Neuronal stem cell (in vitro differentiated cells): ENCODE results near the gene TUBGCP2.

ENCODE experiments used
- DNase-seq: peaks from one replicate; pipeline ENCODE4 v3.0.0-alpha.2; 2013; ENCODE audit warnings: low spot score
- H2AFZ ChIP-seq: one replicate; pipeline ENCODE4 v1.6.1; 2013; ENCODE audit warnings: mild to moderate bottlenecking, low read length, inconsistent platforms
- H2AK5ac ChIP-seq: 2 replicates; pipeline ENCODE4 v1.6.1; 2013; ENCODE audit warnings: low read depth, mild to moderate bottlenecking, inconsistent platforms, low read length, moderate library complexity, mixed read lengths
- H2BK120ac ChIP-seq: 2 replicates; pipeline ENCODE4 v1.6.1; 2013; ENCODE audit warnings: low read depth, mild to moderate bottlenecking, inconsistent platforms, low read length, moderate library complexity, mixed read lengths
- H2BK12ac ChIP-seq: one replicate; pipeline ENCODE4 v1.6.1; 2013; ENCODE audit warnings: low read length, inconsistent platforms
- H2BK15ac ChIP-seq: 2 replicates; pipeline ENCODE4 v1.6.1; 2013; ENCODE audit warnings: mild to moderate bottlenecking, low read length, inconsistent platforms, mixed read lengths
- H2BK5ac ChIP-seq: one replicate; pipeline ENCODE4 v1.6.1; 2013; ENCODE audit warnings: inconsistent platforms, mild to moderate bottlenecking, low read length, moderate library complexity
- H3K14ac ChIP-seq: one replicate; pipeline ENCODE4 v1.6.1; 2013; ENCODE audit warnings: low read length, inconsistent platforms
- H3K18ac ChIP-seq: 2 replicates; pipeline ENCODE4 v1.6.1; 2013; ENCODE audit warnings: low read length, inconsistent platforms
- H3K23ac ChIP-seq: 2 replicates; pipeline ENCODE4 v1.6.1; 2013; ENCODE audit warnings: low read depth, mild to moderate bottlenecking, mixed read lengths, low read length, inconsistent platforms; ENCODE audit not compliant: poor library complexity
- H3K27ac ChIP-seq: replicated peaks from 3 replicates; pipeline ENCODE4 v1.5.1; 2013; ENCODE audit warnings: low read length, inconsistent platforms
- H3K27me3 ChIP-seq, 3 experiments: 2 replicates each; pipeline ENCODE4 v1.6.1; 2013; ENCODE audit warnings: low read length in 3 of 3, mild to moderate bottlenecking in 2 of 3, inconsistent platforms in 1 of 3, low read depth in 1 of 3, mixed read lengths in 1 of 3, moderate library complexity in 1 of 3; ENCODE audit not compliant: control insufficient read depth in 3 of 3, insufficient read depth in 3 of 3
- H3K36me3 ChIP-seq, 2 donors: replicated peaks in 1 of 2; 2 replicates each; pipeline ENCODE4 v1.6.1; 2013; ENCODE audit warnings: low read length in 2 of 2; ENCODE audit not compliant: control insufficient read depth in 2 of 2, insufficient read depth in 2 of 2
- H3K4ac ChIP-seq: 2 replicates; pipeline ENCODE4 v1.6.1; 2013; ENCODE audit warnings: inconsistent platforms, mild to moderate bottlenecking, low read length, moderate library complexity
- H3K4me1 ChIP-seq, 2 donors: 1 replicate in 1 of 2; 2 replicates in 1 of 2; pipeline ENCODE4 v1.6.1; 2013; ENCODE audit warnings: low read length in 2 of 2, low read depth in 1 of 2; ENCODE audit not compliant: control insufficient read depth in 2 of 2, insufficient read depth in 1 of 2
- H3K4me2 ChIP-seq: one replicate; pipeline ENCODE4 v1.6.1; 2013; ENCODE audit warnings: mild to moderate bottlenecking, low read length, inconsistent platforms; ENCODE audit not compliant: insufficient read depth, poor library complexity, severe bottlenecking
- H3K4me3 ChIP-seq, 2 donors: 2 replicates each; pipeline ENCODE4 v1.5.1; 2013; ENCODE audit warnings: low read length in 2 of 2, mild to moderate bottlenecking in 2 of 2, inconsistent platforms in 1 of 2, moderate library complexity in 1 of 2
- H3K79me1 ChIP-seq: one replicate; pipeline ENCODE4 v1.6.1; 2013; ENCODE audit warnings: low read depth, mild to moderate bottlenecking, inconsistent platforms, low read length, moderate library complexity
- H3K9ac ChIP-seq: one replicate; pipeline ENCODE4 v1.6.1; 2013; ENCODE audit warnings: mild to moderate bottlenecking, low read depth, low read length, inconsistent platforms; ENCODE audit not compliant: poor library complexity
- H3K9me3 ChIP-seq, 2 donors: replicated peaks in 1 of 2; 2 replicates each; pipeline versions ENCODE3 to v1.6.1; 2013; ENCODE audit warnings: low read length in 2 of 2, mild to moderate bottlenecking in 2 of 2, inconsistent platforms in 1 of 2, low read depth in 1 of 2, mixed read lengths in 1 of 2, moderate library complexity in 1 of 2; ENCODE audit not compliant: control insufficient read depth in 2 of 2, insufficient read depth in 1 of 2
- H4K8ac ChIP-seq: one replicate; pipeline ENCODE4 v1.6.1; 2013; ENCODE audit warnings: low read depth, mild to moderate bottlenecking, inconsistent platforms, low read length, moderate library complexity
- H4K91ac ChIP-seq: one replicate; pipeline ENCODE4 v1.6.1; 2013; ENCODE audit warnings: low read length, low read depth, mild to moderate bottlenecking, inconsistent platforms; ENCODE audit not compliant: poor library complexity
- WGBS, 2 donors: extraction: QIAGEN DNeasy Blood & Tissue Kit; methylation state at CpG; one replicate each; pipeline ENCODE4 v1.1.7; 2013; ENCODE audit warnings: missing lambda C conversion rate in 2 of 2, mixed read lengths in 1 of 2; ENCODE audit not compliant: insufficient read length in 2 of 2, insufficient replicate concordance in 1 of 2; ENCODE audit errors: extremely low coverage in 2 of 2; 5-methylcytosine and 5-hydroxymethylcytosine counted together

The TUBGCP2 gene

DNA sequence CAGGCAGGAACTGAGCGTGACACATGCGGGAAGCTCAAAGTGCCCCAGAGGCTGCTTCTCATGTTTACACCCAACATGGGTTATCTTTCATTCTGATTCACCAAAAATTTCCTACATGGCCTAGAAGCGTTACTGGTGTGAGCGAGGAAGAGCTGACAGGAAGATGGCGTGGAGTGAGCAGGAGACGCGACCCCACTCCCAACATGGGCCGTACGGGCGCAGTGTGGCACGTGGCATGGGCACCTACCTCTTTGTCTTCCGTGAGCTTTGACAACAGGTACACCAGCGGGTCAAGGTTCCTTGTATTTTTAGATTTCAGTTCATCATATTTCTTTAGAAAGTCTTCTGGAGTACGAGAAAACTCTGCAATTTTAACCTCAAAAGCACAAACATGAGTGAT is 8.9 kb downstream of the TUBGCP2 start:
- Histone ChIP-seq H3K27ac (no peak overlapping the region), H3K36me3 (peaks cover 48 to 74% of the 10 kb centered on the region in 2 donors), H3K4ac (no peak overlapping the region), H3K14ac (no peak overlapping the region), H4K8ac (no peak overlapping the region), H2BK5ac (no peak overlapping the region), H3K23ac (no peak overlapping the region), H3K27me3 (no peaks in the 10 kb centered on the region), H3K9ac (no peak overlapping the region), H2BK12ac (no peak overlapping the region), H2BK15ac (no peak overlapping the region), H3K79me1 (peaks cover 11% of the 10 kb centered on the region), H2AK5ac (no peak overlapping the region), H2AFZ (no peak overlapping the region), H4K91ac (no peak overlapping the region), H3K9me3 (peaks cover 0 to 4% of the 10 kb centered on the region in 2 donors), H3K18ac (no peak overlapping the region), H3K4me1 (no peaks in the 10 kb centered on the region), H2BK120ac (no peak overlapping the region), H3K4me2 (no peak overlapping the region), H3K4me3 (no peak overlapping the region)
- WGBS, 2 donors: no CpG with 5 or more reads among the region's 14 CpGs
- DNase-seq: no peak

DNA sequence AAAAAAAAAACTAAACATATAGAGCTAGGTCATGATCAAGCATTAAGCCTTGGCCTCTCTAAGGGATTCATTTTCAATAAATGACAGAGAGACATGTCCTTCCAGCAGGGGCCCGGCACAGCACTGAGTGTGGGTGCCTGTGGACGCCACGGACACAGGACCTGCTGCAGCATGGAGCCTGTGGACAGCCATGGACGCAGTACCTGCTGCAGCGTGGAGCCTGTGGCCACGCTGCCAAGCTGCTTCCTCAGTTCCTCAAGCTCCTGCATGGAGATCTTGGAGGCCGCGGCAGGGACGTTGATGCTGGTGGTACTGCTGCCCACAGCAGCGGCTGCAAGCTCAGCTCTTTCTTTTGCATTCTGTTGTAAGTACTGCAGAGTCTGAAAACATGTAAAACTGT is 9.4 kb downstream of the TUBGCP2 start:
- peaks cover 51 to 79% of the 10 kb centered on the region in 2 donors for H3K36me3 ChIP-seq
- no peak overlapping the region for H2BK120ac ChIP-seq

DNA sequence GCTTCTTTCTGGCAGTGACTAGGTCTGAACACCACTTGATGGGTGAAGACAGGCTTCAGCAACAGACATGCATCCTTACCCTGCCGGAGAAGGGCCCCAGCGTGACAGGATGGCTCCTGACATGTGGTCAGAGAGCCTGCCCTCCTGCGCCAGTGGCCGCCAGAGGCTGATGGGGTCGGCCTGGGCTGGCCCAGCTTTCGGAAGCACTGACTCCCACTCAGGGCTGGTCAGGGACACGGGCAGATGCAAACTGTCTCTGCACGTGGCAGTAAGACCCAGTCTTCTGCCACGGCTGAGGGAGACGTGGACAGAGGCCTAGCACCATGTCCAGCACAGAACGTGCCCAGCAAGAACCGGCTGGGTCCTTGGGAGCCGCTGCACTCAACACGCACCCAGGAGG is 10.2 kb downstream of the TUBGCP2 start:
- H3K18ac ChIP-seq: no peak overlapping the region
- H3K4me1 ChIP-seq: no peaks in the 10 kb centered on the region
- no peaks in the 10 kb centered on the region for H3K27me3 ChIP-seq
- no peak overlapping the region for H2AFZ ChIP-seq
- H3K9ac ChIP-seq: no peak overlapping the region
- H3K23ac ChIP-seq: peak overlapping the region; percentile 2
- no peak overlapping the region for H4K91ac ChIP-seq
- no peak overlapping the region for H4K8ac ChIP-seq
- no peak overlapping the region for H3K4ac ChIP-seq
- DNase-seq: no peak
- H3K36me3 ChIP-seq: peaks cover 57 to 86% of the 10 kb centered on the region in 2 donors
- H2AK5ac ChIP-seq: no peak overlapping the region
- H3K4me2 ChIP-seq: no peak overlapping the region
- no peak overlapping the region for H2BK15ac ChIP-seq
- peaks cover 14% of the 10 kb centered on the region for H3K79me1 ChIP-seq
- H2BK120ac ChIP-seq: no peak overlapping the region
- H3K27ac ChIP-seq: no peak overlapping the region
- no CpG with 5 or more reads among the region's 14 CpGs for WGBS, 2 donors
- H3K14ac ChIP-seq: no peak overlapping the region
- H3K9me3 ChIP-seq: peaks cover 0 to 4% of the 10 kb centered on the region in 2 donors
- H3K4me3 ChIP-seq: no peak overlapping the region
- no peak overlapping the region for H2BK12ac ChIP-seq
- no peak overlapping the region for H2BK5ac ChIP-seq

More for the DNA sequence above, 9.4 kb downstream of the TUBGCP2 start:
- H2AK5ac ChIP-seq: no peak overlapping the region
- no peak overlapping the region for H3K18ac ChIP-seq
- DNase-seq: no peak
- peaks cover 11% of the 10 kb centered on the region for H3K79me1 ChIP-seq
- H3K27me3 ChIP-seq: no peaks in the 10 kb centered on the region
- no peak overlapping the region for H2BK15ac ChIP-seq
- no peak overlapping the region for H3K23ac ChIP-seq
- no peak overlapping the region for H2AFZ ChIP-seq
- no peak overlapping the region for H2BK12ac ChIP-seq
- H3K14ac ChIP-seq: no peak overlapping the region
- WGBS, 2 donors: no CpG with 5 or more reads among the region's 10 CpGs
- H3K4me2 ChIP-seq: no peak overlapping the region
- no peaks in the 10 kb centered on the region for H3K4me1 ChIP-seq
- no peak overlapping the region for H3K27ac ChIP-seq
- peak overlapping the region in 1 of 2 donors; percentile 16 for H3K4me3 ChIP-seq
- H3K9ac ChIP-seq: no peak overlapping the region
- H2BK5ac ChIP-seq: no peak overlapping the region
- H3K4ac ChIP-seq: no peak overlapping the region
- no peak overlapping the region for H4K8ac ChIP-seq
- peaks cover 0 to 4% of the 10 kb centered on the region in 2 donors for H3K9me3 ChIP-seq
- H4K91ac ChIP-seq: no peak overlapping the region

DNA sequence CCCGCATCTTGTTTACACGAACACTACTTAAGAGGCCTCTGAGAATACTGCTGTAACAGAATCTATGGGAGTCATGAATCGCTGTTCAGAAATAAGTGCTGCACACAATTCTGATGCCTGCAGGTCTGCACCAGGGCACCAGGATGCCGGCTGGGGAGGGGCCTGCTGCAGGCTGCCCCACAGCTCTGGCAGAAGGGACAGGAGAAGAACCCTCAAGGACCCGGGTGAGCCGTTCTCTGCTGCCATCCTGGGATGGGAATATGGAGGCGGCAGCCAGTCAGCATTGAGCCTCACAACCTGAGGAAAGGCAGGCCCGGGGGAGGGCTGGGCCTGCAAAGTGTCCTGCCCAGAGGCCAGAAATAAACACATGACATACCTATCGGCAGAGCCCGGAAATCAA is 11.2 kb downstream of the TUBGCP2 start:
- no peak overlapping the region for H3K4me3 ChIP-seq
- H3K9ac ChIP-seq: no peak overlapping the region
- no peak overlapping the region for H2BK15ac ChIP-seq
- H4K8ac ChIP-seq: peak overlapping the region; percentile 43
- no peaks in the 10 kb centered on the region for H3K4me1 ChIP-seq
- H3K23ac ChIP-seq: no peak overlapping the region
- H2AFZ ChIP-seq: no peak overlapping the region
- WGBS, 2 donors: no CpG with 5 or more reads among the region's 10 CpGs
- H2BK120ac ChIP-seq: no peak overlapping the region
- no peak overlapping the region for H4K91ac ChIP-seq
- peaks cover 64 to 92% of the 10 kb centered on the region in 2 donors for H3K36me3 ChIP-seq
- H3K9me3 ChIP-seq: peaks cover 0 to 3% of the 10 kb centered on the region in 2 donors
- H3K4ac ChIP-seq: no peak overlapping the region
- no peak overlapping the region for H3K4me2 ChIP-seq
- no peak overlapping the region for H2BK12ac ChIP-seq
- H3K18ac ChIP-seq: no peak overlapping the region
- no peak for DNase-seq
- no peak overlapping the region for H3K27ac ChIP-seq
- H2AK5ac ChIP-seq: no peak overlapping the region
- no peaks in the 10 kb centered on the region for H3K27me3 ChIP-seq
- H2BK5ac ChIP-seq: no peak overlapping the region
- no peak overlapping the region for H3K14ac ChIP-seq
- H3K79me1 ChIP-seq: peaks cover 17% of the 10 kb centered on the region
